Epithelial cell of proximal tubule (primary cell): Measurements from ENCODE around the gene EIF4B. TPM values are rescaled to one million over a fixed set of nuclear protein-coding genes. Genes with fewer than 3 reads are reported as not detected.

Experiments used
- DNase-seq: peaks from one replicate; pipeline ENCODE4 v3.0.0-alpha.2; 2011; ENCODE audit warnings: low read depth
- H3K4me3 ChIP-seq: 2 replicates; pipeline ENCODE4 v1.5.1; 2011; ENCODE audit warnings: low read depth, mild to moderate bottlenecking, low read length
- CTCF ChIP-seq: conservative IDR thresholded peaks from 2 replicates; pipeline ENCODE4 v1.5.1; 2012; ENCODE audit warnings: low read depth, mild to moderate bottlenecking, low read length
- total RNA-seq: library from RNA; depleted of rRNA; stranded (reverse); fragments of >200 nt; gene quantifications from 2 replicates; pipeline ENCODE4 v1.2.3, GENCODE V29; 2015

The EIF4B gene
- total RNA-seq, 1 donor from 2014 or later = 447 TPM

- peak; percentile 0 for TF ChIP-seq CTCF
- H3K4me3 ChIP-seq = peak overlapping the region; percentile 74
- DNase-seq = no peak
Measured at GRCh38 chr12:53046655-53047220, 40.5 kb downstream of the EIF4B start.

- DNase-seq = no peak
- H3K4me3 ChIP-seq = peak overlapping the region; percentile 74
- TF ChIP-seq CTCF = peak; percentile 1
Measured at GRCh38 chr12:53047221-53048032, 41.2 kb downstream of the EIF4B start.

- TF ChIP-seq CTCF = peak; percentile 34
- H3K4me3 ChIP-seq = peak overlapping the region; percentile 73
- no peak for DNase-seq
Measured at GRCh38 chr12:53048033-53048779, 42.0 kb downstream of the EIF4B start.

GRCh38 chr12:53048780-53049401 is 42.6 kb downstream of the EIF4B start:
- peak overlapping the region; percentile 73 for H3K4me3 ChIP-seq
- TF ChIP-seq CTCF = no peak
- no peak for DNase-seq

DNA sequence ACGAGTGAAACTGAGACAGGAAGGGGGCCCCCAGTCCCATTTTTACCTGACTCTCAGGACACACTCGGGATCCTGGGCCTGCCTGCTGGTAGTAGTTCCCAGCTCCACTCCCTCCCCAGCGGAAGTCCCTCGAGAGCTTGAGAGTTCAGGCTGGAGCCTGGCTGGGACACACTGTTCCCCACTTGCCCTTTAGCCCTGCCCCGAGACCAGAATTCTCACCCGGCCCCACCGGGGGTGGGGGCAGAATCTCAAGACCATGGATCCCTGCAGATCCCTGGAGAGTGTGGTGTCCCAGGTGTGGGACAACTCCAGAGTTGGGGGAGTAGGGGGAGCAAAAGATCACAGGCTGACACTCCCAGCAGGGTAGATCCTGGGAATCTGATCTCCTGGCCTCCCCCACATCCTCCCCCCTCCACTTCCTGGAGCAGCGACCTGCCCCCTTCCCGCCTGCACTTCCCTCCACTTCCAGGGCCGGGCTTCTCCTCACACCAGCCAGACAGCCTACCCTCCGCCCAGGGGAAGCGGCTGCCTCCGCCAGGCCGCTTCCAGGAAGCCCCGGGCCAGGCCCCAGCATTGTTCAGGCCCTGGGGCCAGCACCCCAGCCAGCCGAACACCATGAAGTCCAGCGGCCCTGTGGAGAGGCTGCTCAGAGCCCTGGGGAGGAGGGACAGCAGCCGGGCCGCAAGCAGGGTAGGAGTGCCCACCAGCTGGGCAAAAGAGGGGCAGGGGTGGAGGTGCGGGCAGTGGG is 43.5 kb downstream of the EIF4B start, which contains the start of gene TNS2:
Gene TNS2 (plus strand): TSS at position 495 of the 748 bp plus-strand sequence. CDS start 121 bp downstream, at position 616.
- peak within 1 kb of the TSS; percentile 73 for H3K4me3 ChIP-seq
- no peak for TF ChIP-seq CTCF
- no peak for DNase-seq

- TF ChIP-seq CTCF = no peak
- DNase-seq = no peak
- peak overlapping the region; percentile 73 for H3K4me3 ChIP-seq
Measured at GRCh38 chr12:53050426-53051057, 44.3 kb downstream of the EIF4B start.
